HFF-Myc (cell line): ENCODE measurements around the gene ARHGAP35.

Source experiments
- DNase-seq: peaks from one replicate; pipeline ENCODE4 v3.0.0-alpha.2; 2011; ENCODE audit warnings: low read depth; ENCODE audit errors: extremely low read depth
- H3K4me3 ChIP-seq: replicated peaks from 2 replicates; pipeline ENCODE4 v1.5.1; 2011; ENCODE audit warnings: low read depth, mild to moderate bottlenecking, control low read depth, low read length
- CTCF ChIP-seq: IDR thresholded peaks from 2 replicates; pipeline ENCODE4 v1.5.1; 2012; ENCODE audit warnings: mild to moderate bottlenecking, low read depth, low read length, control low read depth; ENCODE audit errors: missing control alignments

The ARHGAP35 gene

DNA sequence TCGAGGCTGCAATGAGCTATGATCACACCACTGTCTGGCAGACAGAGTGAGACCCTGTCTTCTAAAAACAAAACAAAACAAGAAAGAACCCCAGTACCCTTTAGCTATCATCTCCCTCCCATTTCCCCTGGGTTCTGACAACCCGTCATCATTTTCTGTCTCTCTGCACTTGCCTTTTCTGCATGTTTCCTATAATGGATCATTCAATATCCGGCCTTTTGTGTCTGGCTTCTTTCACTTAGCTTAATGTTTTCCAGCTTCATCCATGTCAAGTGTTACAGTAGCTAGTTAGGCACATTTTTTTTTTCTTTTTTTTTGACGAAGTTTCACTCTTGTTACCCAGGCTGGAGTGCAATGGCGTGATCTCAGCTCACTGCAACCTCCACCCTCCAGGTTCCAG is 26.7 kb upstream of the ARHGAP35 start:
- no peak for TF ChIP-seq CTCF
- DNase-seq = no peak

DNA sequence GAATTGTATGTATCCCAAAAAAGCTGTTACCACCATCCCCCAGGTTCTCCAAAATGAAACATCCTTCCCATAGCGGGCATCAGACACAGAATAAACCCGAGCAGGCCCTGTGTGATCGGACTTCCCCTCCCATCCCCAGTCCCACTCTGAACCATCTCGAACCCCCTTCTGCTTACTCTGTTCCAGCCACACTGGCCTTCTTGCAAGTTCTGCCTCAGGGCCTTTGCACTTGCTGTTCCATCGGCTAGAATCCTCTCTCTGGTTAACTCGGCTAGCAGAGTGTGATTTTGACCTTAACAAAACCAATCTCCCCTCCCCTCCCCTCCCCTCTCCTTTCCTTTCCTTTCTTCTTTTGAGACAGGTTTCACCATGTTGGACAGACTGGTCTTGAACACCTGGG is 25.8 kb upstream of the ARHGAP35 start:
- H3K4me3 ChIP-seq = no peak overlapping the region
- TF ChIP-seq CTCF = no peak
- DNase-seq = no peak

More for the DNA sequence above, 26.7 kb upstream of the ARHGAP35 start:
- H3K4me3 ChIP-seq = no peak overlapping the region

DNA sequence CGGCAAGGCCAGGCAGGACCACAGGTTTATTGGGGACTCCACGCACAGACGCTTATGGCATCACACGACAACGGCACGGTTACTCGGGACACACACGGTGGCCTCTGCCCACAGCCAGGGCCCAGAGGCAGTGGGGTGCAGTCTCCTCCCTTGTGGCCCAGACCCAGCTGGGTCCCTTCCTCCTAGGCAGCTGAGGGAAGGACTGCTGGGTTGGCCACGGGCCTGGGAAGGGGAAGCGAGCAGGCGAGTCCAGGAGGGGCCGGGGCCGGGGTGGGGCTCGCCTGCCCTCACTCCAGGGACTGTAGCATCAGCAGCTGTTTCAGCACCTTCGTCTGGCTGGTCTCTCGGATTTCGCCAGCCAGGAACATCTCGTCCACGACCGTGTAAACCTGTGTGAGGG is 22.6 kb upstream of the ARHGAP35 start:
- no peak for TF ChIP-seq CTCF
- no peak for DNase-seq
- no peak overlapping the region for H3K4me3 ChIP-seq

- no peak for DNase-seq
- TF ChIP-seq CTCF = no peak
- H3K4me3 ChIP-seq = no peak overlapping the region
These were observed 20.9 kb upstream of the ARHGAP35 start for GRCh38 chr19:46839752-46840497.

DNA sequence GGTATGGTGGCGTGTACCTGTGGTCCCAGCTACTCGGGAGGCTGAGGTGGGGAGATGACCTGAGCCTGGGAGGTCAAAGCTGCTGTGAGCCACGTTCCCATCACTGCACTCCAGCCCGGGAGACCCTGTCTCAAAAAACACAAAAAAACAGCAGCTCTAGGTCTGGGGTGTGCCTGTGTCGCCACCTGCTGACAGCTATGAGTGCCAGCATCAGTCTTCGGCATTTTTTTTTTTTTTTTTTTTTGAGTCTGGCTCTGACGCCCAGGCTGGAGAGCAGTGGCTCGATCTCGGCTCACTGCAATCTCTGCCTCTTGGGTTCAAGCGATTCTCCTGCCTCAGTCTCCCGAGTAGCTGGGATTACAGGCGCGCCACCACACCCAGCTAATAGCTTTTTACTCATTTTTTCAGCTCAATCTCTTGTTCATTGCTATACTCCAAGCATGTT is 20.3 kb upstream of the ARHGAP35 start:
- H3K4me3 ChIP-seq = no peak overlapping the region
- TF ChIP-seq CTCF = peak; percentile 84
- DNase-seq = peak; percentile 43

GRCh38 chr19:46841458-46842083 is 19.2 kb upstream of the ARHGAP35 start:
- no peak for TF ChIP-seq CTCF
- DNase-seq = no peak
- H3K4me3 ChIP-seq = no peak overlapping the region
